Activated B cell treated with CpG ODN at 0.5 μM for 24 hours (primary cell): ENCODE data around the gene SPATA31D4. TPM values are rescaled to one million over a fixed set of nuclear protein-coding genes. Genes with fewer than 3 reads are reported as not detected.
"Not testable (repeated sequence)": the region's sequence is repeated elsewhere in the genome, so short reads cannot be mapped to it uniquely, and the experiment has no call there.

Experiments used
- ATAC-seq: fragments of 200-7000 bp; cut with Tn5 transposase; one replicate; pipeline ENCODE4 v1.10.0; 2021; ENCODE audit warnings: low read depth, mild to moderate bottlenecking, moderate library complexity
- CTCF ChIA-PET: fragments of 350-600 bp; sonication (Branson Sonifier 250); formaldehyde crosslinking; loops from one replicate; lab custom pipeline; 2021; ENCODE audit warnings: antibody characterized with exemption; lab: Charles Lee
- POLR2A ChIA-PET: fragments of 350-600 bp; sonication (Branson Sonifier 250); formaldehyde crosslinking; loops from one replicate; lab custom pipeline; 2021; ENCODE audit warnings: antibody characterized with exemption; lab: Charles Lee
- DNase-seq: peaks from one replicate; pipeline ENCODE4 v3.0.0; 2022
- H3K27ac Mint-ChIP-seq: one replicate; pipeline ENCODE4 v1.8.0; 2020; ENCODE audit warnings: mixed read lengths
- H3K27me3 Mint-ChIP-seq: one replicate; pipeline ENCODE4 v1.8.0; 2021; ENCODE audit warnings: mixed read lengths
- H3K36me3 Mint-ChIP-seq: one replicate; pipeline ENCODE4 v1.8.0; 2021; ENCODE audit warnings: low read depth, mixed read lengths
- H3K4me1 Mint-ChIP-seq: one replicate; pipeline ENCODE4 v1.8.0; 2021; ENCODE audit warnings: mixed read lengths
- H3K4me3 Mint-ChIP-seq: one replicate; pipeline ENCODE4 v1.8.0; 2020; ENCODE audit warnings: mild to moderate bottlenecking, mixed read lengths
- H3K9me3 Mint-ChIP-seq: one replicate; pipeline ENCODE4 v1.8.0; 2020; ENCODE audit warnings: mixed read lengths
- intact Hi-C: fragments of 100-400 bp; cut with micrococcal nuclease; formaldehyde crosslinking; loops from one replicate; pipeline ENCODE4 v1.15.1; 2024
- total RNA-seq: library from RNA; stranded (reverse); gene quantifications from 2 replicates; pipeline ENCODE4 v1.2.3, GENCODE V29; 2022
- TF ChIP-seq, protein P1 (sequence below): fragments of 200-600 bp; IDR thresholded peaks from one replicate; pipeline ENCODE4 v1.8.0; 2022; ENCODE audit warnings: antibody characterized with exemption, mild to moderate bottlenecking

SPATA31D4 gene
- total RNA-seq, 1 donor from 2014 or later, result not detected

DNA sequence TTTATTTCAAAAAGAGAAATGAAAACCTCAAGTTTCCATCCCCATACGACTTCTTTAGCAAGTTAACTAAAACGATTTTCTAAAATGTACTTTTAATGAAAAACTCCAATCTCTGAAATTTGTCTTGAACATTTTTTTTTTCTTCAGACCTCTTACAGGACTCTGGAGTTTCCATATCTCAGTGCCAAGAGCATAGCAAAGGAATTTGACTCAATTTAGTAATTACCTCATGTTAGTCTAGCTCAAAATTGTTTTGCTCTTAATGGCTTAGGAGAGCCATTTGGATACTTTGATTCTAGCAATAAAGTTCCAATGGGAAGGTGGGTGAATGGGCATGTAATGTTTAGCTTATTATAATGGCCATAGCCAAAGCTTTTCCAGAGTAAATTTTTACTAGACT is 26.0 kb upstream of the SPATA31D4 start:
- intact Hi-C loops, result no loop called here
- TF ChIP-seq, protein P1, sequence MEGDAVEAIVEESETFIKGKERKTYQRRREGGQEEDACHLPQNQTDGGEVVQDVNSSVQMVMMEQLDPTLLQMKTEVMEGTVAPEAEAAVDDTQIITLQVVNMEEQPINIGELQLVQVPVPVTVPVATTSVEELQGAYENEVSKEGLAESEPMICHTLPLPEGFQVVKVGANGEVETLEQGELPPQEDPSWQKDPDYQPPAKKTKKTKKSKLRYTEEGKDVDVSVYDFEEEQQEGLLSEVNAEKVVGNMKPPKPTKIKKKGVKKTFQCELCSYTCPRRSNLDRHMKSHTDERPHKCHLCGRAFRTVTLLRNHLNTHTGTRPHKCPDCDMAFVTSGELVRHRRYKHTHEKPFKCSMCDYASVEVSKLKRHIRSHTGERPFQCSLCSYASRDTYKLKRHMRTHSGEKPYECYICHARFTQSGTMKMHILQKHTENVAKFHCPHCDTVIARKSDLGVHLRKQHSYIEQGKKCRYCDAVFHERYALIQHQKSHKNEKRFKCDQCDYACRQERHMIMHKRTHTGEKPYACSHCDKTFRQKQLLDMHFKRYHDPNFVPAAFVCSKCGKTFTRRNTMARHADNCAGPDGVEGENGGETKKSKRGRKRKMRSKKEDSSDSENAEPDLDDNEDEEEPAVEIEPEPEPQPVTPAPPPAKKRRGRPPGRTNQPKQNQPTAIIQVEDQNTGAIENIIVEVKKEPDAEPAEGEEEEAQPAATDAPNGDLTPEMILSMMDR, result no peak
- Mint-ChIP-seq H3K4me1 (no peaks in the 10 kb centered on the region), H3K27ac (no peak overlapping the region), H3K27me3 (no peaks in the 10 kb centered on the region), H3K9me3 (no peaks in the 10 kb centered on the region), H3K36me3 (no peaks in the 10 kb centered on the region), H3K4me3 (no peak overlapping the region)
- CTCF ChIA-PET, result no interaction called here
- no peak for ATAC-seq
- DNase-seq, result no peak
- POLR2A ChIA-PET, result no interaction called here

- TF ChIP-seq, protein P1, result no peak
- CTCF ChIA-PET, result no interaction called here
- no peak for ATAC-seq
- intact Hi-C loops, result no loop called here
- Mint-ChIP-seq H3K27me3 (no peaks in the 10 kb centered on the region), H3K4me3 (no peak overlapping the region), H3K27ac (no peak overlapping the region), H3K4me1 (no peaks in the 10 kb centered on the region), H3K36me3 (no peaks in the 10 kb centered on the region), H3K9me3 (no peaks in the 10 kb centered on the region)
- DNase-seq, result no peak
- POLR2A ChIA-PET, result no interaction called here
Observed at GRCh38 chr9:81902626-81903025, 25.6 kb upstream of the SPATA31D4 start.

DNA sequence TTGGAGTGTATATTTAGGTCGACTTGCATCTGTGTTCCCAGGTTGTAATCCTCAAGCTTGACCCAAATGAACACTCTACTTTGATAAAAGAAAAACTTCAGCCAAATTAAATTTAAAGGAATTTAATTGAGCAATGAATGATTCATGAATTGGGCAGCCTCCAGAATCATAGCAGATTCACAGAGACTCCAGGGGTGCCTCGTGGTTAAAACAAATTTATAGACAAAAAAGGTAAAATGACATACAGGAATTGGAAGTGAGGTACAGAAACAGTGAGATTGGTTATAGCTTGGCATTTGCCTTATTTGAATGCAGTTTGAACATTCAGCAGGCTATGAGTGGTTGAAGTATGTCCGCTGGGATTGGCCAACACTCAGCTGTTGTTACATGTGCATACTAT is 21.6 kb upstream of the SPATA31D4 start:
- DNase-seq (no peak), ATAC-seq (no peak)
- Mint-ChIP-seq H3K4me3 (no peak overlapping the region), H3K27ac (no peak overlapping the region), H3K9me3 (no peaks in the 10 kb centered on the region), H3K27me3 (no peaks in the 10 kb centered on the region), H3K36me3 (no peaks in the 10 kb centered on the region), H3K4me1 (no peaks in the 10 kb centered on the region)
- ChIA-PET CTCF (no interaction called here), POLR2A (no interaction called here)
- TF ChIP-seq, protein P1, result no peak
- intact Hi-C loops, result no loop called here

DNA sequence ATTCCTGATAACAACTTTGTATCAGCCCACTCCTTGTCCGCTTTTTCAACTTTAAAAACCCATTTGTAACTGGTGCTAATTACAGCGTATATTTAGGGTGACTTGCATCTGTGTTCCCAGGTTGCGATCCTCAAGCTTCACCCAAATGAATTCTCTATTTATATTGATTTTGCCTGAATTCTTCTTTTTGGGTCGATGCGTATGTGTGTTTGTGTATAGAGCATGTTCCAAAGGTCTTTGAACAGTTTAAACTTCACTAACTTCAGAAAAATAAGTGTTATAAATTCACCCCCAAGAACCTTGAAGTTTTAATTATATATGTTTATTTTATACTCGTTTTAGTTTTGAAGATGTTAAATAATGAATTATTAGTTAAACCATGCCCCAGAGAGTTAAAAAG is 16.1 kb upstream of the SPATA31D4 start:
- ChIA-PET CTCF (no interaction called here), POLR2A (no interaction called here)
- intact Hi-C loops, result no loop called here
- no peaks in the 10 kb centered on the region for H3K36me3 Mint-ChIP-seq
- H3K4me3 Mint-ChIP-seq, result no peak overlapping the region
- H3K4me1 Mint-ChIP-seq, result no peaks in the 10 kb centered on the region
- TF ChIP-seq, protein P1, result no peak
- no peak for ATAC-seq
- H3K9me3 Mint-ChIP-seq, result no peaks in the 10 kb centered on the region
- DNase-seq, result no peak
- no peak overlapping the region for H3K27ac Mint-ChIP-seq
- peaks cover 2% of the 10 kb centered on the region for H3K27me3 Mint-ChIP-seq

GRCh38 chr9:81915801-81916505 is 12.3 kb upstream of the SPATA31D4 start:
- no peak for ATAC-seq
- intact Hi-C loops, result no loop called here
- Mint-ChIP-seq H3K4me3 (no peak overlapping the region), H3K27me3 (peaks cover 4% of the 10 kb centered on the region), H3K9me3 (no peaks in the 10 kb centered on the region), H3K4me1 (no peaks in the 10 kb centered on the region), H3K27ac (no peak overlapping the region), H3K36me3 (no peaks in the 10 kb centered on the region)
- CTCF ChIA-PET, result no interaction called here
- POLR2A ChIA-PET, result no interaction called here
- DNase-seq, result no peak
- TF ChIP-seq, protein P1, result no peak

DNA sequence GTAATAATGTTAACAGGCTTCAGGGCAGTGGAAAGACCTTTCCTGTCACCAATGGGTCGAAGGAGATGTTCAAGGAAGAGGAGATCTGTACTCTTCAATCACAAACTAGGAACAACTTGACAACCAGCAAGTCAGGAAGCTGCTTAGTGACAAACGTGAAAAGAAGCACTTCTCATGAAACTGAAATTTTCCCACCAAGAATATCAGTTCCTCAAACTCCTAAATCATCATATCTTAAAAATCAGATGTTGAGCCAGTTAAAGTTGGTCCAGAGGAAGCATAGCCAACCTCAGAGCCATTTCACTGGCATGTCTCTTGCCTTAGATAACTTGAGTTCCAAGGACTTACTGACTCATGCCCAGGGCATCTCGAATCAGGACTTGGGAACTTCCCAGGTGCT is 9.7 kb upstream of the SPATA31D4 start:
- H3K27ac Mint-ChIP-seq, intact Hi-C loops, H3K36me3 Mint-ChIP-seq, DNase-seq, POLR2A ChIA-PET, H3K27me3 Mint-ChIP-seq, H3K9me3 Mint-ChIP-seq, H3K4me3 Mint-ChIP-seq, CTCF ChIA-PET, H3K4me1 Mint-ChIP-seq, ATAC-seq: not testable (repeated sequence)

DNA sequence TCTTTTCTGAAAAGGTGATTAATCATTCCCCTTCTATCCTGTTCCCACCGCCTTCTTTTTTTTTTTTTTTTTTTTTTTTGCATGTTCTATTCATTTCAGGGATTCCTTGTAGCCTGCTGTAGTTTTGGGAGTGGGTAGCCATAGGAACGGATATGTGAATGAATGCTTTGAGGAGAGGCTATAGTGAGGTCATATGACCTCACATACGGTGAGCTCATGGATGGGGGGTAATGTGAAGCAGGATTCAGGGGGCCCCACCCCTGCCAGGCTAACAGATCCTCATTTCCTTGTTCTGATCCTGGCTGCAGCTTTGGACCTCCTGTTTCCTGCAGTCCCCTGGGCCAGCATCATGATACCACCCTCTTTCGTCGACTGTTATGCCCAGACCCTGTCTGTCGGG is 1.9 kb downstream of the SPATA31D4 start:
- ATAC-seq, H3K27ac Mint-ChIP-seq, H3K36me3 Mint-ChIP-seq, H3K9me3 Mint-ChIP-seq, POLR2A ChIA-PET, CTCF ChIA-PET, H3K27me3 Mint-ChIP-seq, H3K4me3 Mint-ChIP-seq, intact Hi-C loops, DNase-seq, H3K4me1 Mint-ChIP-seq: not testable (repeated sequence)

- POLR2A ChIA-PET, H3K9me3 Mint-ChIP-seq, H3K4me3 Mint-ChIP-seq, H3K27me3 Mint-ChIP-seq, ATAC-seq, H3K27ac Mint-ChIP-seq, H3K36me3 Mint-ChIP-seq, intact Hi-C loops, DNase-seq, H3K4me1 Mint-ChIP-seq, CTCF ChIA-PET: not testable (repeated sequence)
Observed at GRCh38 chr9:81933547-81933946, 5.3 kb downstream of the SPATA31D4 start.
